ENCODE data around the gene KRTAP2-1.

DNA sequence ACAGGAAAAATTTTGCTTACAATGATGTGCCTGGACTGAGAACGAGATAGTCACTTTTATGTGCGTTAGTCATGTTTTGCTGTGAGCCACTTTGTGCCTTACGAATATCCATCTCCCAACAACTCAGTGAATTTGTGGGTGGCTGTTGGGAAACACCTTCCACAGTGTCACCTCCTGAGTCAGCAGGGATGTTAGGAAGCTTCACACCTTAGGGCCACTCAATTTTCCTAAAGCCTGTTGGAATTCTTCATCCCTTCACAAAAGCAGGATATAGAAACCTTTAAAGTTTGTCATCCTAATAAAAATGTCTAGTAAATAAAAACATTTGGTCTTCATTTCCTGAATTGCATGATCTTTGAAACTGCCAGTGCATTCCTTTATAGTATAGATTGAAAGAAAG is 33.9 kb downstream of the KRTAP2-1 start:
- TF ChIP-seq POLR2A (IDR thresholded peaks at IDR 0.05; ENCODE audit: low read depth, low read length) (no peak), TAF1 (IDR thresholded peaks at IDR 0.05; ENCODE audit: borderline replicate concordance, low read depth, low read length) (no peak), POLR2AphosphoS5 (IDR thresholded peaks at IDR 0.05; ENCODE audit: low read depth, low read length) (no peak)

Data from GM12892 (cell line).